Motor neuron (in vitro differentiated cells): ENCODE data around the gene CDX2. TPM values are rescaled to one million over a fixed set of nuclear protein-coding genes. Genes with fewer than 3 reads are reported as not detected.

Source experiments
- ATAC-seq, 8 experiments: fragments of 200-7000 bp; cut with Tn5 transposase; replicated peaks in 6 of 8; 2 replicates each; pipeline ENCODE4 v1.8.0; 2021; ENCODE audit warnings: mild to moderate bottlenecking in 8 of 8, moderate library complexity in 8 of 8
- H3K27ac ChIP-seq, 2 donors: fragments of 250-450 bp; sonication (Bioruptor Pico); 2 replicates each; pipeline ENCODE4 v1.9.0; 2021; ENCODE audit warnings: antibody characterized with exemption in 2 of 2, mild to moderate bottlenecking in 2 of 2, moderate library complexity in 1 of 2
- H3K4me1 ChIP-seq, 2 donors: fragments of 250-450 bp; sonication (Bioruptor Pico); replicated peaks in 1 of 2; 2 replicates each; pipeline ENCODE4 v1.6.1; 2021; ENCODE audit warnings: antibody characterized with exemption in 2 of 2, mild to moderate bottlenecking in 2 of 2, moderate library complexity in 1 of 2
- H3K4me3 ChIP-seq, 5 donors: fragments of 250-450 bp; sonication (Bioruptor Pico); 2 replicates each; pipeline ENCODE4 v1.9.0; 2021; ENCODE audit warnings: antibody characterized with exemption in 5 of 5, mild to moderate bottlenecking in 5 of 5, moderate library complexity in 4 of 5
- WGBS, 10 experiments: fragments of 450-650 bp; shearing (Covaris generic); methylation state at CpG; one replicate each; pipeline ENCODE4 v1.0.0; 2022; 5-methylcytosine and 5-hydroxymethylcytosine counted together
- in situ Hi-C, 9 experiments: fragments of 400-800 bp; cut with MboI; loops; one replicate each; pipeline ENCODE4 v1.15.0; 2021; ENCODE audit warnings: low sequenced_read_pairs in 9 of 9, low pct_unique_long_range_greater_than_20kb in 2 of 9; ENCODE audit not compliant: unreplicated experiment in 9 of 9
- total RNA-seq, 8 experiments: library from RNA; unstranded; fragments of 300-600 nt; gene quantifications; 2 replicates each; pipeline versions ENCODE4 v1.2.3 to v1.2.4, GENCODE V29; 2022

The CDX2 gene
- total RNA-seq, 8 experiments from 2014 or later, result 0.05 to 0.38 (median 0.17) TPM; not detected in 2

DNA sequence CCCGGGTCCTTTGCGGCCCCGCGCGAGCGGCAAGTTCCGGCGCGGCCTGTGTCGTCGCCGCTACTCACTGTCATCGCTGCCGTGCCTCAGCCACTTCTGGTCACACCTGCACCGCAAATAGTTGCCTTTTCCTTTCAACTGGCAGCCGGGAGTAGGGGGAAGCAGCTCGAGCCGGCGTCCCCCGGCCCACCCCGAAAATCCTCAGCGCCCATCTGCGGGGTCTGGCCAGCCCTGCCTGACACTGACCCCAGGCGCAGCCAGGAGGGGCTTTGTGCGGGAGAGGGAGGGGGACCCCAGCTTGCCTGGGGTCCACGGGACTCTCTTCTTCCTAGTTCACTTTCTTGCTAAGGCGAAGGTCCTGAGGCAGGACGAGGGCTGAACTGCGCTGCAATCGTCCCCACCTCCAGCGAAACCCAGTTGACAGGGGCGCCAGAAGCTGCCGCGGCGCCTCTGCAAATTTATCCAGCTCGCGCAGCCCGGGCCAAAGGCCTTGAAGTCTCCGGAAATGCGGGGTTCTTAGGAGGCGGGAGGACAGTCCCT lies 47.6 kb downstream of the CDX2 start:
- 0 to 28% (median 6%) methylated on average over 2 to 10 of the region's 41 CpGs; no CpG with 5 or more reads in 6 of the 10 experiments for WGBS, 10 experiments
- in situ Hi-C loops, result no loop called here
- Histone ChIP-seq H3K4me3 (peak overlapping the region in 3 of 5 donors; percentile 8 to 36 (median 32)), H3K4me1 (peaks cover 0 to 13% of the 10 kb centered on the region in 2 donors), H3K27ac (no peak overlapping the region)
- peak in 1 of 8 experiments; percentile 15 for ATAC-seq

DNA sequence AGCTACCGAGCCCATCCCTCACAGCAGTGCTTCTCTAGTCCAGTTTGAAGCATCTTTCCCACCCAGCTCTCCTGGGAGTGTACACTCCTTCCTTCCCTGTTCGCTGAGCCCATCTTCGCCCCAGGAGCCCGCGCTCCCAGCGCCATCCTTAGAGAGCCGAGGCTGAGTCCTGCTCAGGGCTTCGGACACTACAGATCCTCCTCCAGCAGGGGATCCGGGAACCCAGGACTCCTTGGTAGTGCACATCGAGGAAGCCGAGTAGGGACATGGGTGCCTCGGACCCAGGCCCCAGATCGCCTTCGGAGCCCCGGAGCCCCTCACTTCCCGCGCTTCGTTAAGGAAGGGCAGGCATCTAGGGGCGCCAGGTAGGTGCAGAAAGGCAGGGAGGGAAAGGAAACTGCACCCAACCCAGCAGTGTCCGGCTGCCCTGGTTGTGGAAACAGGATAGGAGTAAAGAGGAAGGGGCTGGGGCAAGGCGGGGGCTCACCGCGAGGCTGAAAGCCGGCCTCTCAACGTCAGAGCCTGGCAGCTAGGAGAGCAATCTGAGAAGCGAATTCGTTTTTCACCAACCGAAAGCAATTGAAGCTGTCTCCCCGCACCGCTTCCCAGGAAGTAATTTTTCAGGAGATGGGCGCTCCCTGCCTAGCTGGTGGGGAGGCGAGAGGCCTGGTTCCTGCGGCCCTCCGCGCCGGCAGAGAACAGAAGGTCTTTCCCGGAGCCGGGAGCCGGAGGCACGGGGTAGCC lies 48.3 kb downstream of the CDX2 start:
- 0 to 8% (median 2%) methylated on average over 2 to 19 of the region's 40 CpGs; no CpG with 5 or more reads in 3 of the 10 experiments for WGBS, 10 experiments
- Histone ChIP-seq H3K4me1 (peaks cover 0 to 13% of the 10 kb centered on the region in 2 donors), H3K27ac (no peak overlapping the region), H3K4me3 (peak overlapping the region in 4 of 5 donors; percentile 29 to 42 (median 34))
- peak; percentile 22 to 70 (median 46) for ATAC-seq
- in situ Hi-C loops, result no loop called here

DNA sequence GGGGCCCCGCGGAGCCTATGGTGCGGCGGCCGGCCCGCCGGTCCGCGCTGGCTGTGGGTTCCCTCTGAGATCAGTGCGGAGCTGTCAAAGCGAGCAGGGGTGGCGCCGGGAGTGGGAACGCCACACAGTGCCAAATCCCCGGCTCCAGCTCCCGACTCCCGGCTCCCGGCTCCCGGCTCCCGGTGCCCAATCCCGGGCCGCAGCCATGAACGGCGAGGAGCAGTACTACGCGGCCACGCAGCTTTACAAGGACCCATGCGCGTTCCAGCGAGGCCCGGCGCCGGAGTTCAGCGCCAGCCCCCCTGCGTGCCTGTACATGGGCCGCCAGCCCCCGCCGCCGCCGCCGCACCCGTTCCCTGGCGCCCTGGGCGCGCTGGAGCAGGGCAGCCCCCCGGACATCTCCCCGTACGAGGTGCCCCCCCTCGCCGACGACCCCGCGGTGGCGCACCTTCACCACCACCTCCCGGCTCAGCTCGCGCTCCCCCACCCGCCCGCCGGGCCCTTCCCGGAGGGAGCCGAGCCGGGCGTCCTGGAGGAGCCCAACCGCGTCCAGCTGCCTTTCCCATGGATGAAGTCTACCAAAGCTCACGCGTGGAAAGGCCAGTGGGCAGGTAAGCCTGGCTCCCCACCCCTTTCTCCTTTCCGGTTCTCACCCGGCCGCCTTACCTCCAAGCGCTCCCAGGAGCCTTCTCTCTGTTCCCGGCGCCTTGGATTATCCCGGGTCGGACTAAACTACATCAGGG lies 49.0 kb downstream of the CDX2 start, which contains the start of gene PDX1:
Gene PDX1, plus strand, starts transcription at position 67 of the 743 bp plus-strand sequence. Its CDS starts 139 bp downstream, at position 206.
- WGBS, 10 experiments, result 0 to 3% methylated on average over 12 to 16 of the region's 76 CpGs; no CpG with 5 or more reads in 8 of the 10 experiments
- H3K4me3 ChIP-seq, result peak within 1 kb of the TSS; percentile 20 to 42 (median 32)
- H3K4me1 ChIP-seq, result peaks cover 0 to 13% of the 10 kb centered on the region in 2 donors
- in situ Hi-C loops, result no loop called here
- ATAC-seq, result peak; percentile 45 to 97 (median 93)
- H3K27ac ChIP-seq, result no peak within 1 kb of the TSS

DNA sequence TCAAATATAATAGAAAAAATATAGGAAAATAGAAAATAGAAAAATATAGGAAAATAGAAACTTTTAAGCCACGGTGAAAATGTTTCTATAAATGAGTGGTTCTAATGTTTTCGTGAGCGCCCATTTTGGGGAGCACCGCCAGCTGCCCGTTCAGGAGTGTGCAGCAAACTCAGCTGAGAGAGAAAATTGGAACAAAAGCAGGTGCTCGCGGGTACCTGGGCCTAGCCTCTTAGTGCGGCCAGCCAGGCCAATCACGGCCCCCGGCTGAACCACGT lies 49.5 kb downstream of the CDX2 start:
- H3K4me3 ChIP-seq, result peak overlapping the region; percentile 20 to 42 (median 32)
- no peak overlapping the region for H3K27ac ChIP-seq
- in situ Hi-C loops, result no loop called here
- 0 to 34% (median 0%) methylated on average over 1 to 8 of the region's 11 CpGs; no CpG with 5 or more reads in 1 of the 10 experiments for WGBS, 10 experiments
- peaks cover 0 to 13% of the 10 kb centered on the region in 2 donors for H3K4me1 ChIP-seq
- ATAC-seq, result no peak

DNA sequence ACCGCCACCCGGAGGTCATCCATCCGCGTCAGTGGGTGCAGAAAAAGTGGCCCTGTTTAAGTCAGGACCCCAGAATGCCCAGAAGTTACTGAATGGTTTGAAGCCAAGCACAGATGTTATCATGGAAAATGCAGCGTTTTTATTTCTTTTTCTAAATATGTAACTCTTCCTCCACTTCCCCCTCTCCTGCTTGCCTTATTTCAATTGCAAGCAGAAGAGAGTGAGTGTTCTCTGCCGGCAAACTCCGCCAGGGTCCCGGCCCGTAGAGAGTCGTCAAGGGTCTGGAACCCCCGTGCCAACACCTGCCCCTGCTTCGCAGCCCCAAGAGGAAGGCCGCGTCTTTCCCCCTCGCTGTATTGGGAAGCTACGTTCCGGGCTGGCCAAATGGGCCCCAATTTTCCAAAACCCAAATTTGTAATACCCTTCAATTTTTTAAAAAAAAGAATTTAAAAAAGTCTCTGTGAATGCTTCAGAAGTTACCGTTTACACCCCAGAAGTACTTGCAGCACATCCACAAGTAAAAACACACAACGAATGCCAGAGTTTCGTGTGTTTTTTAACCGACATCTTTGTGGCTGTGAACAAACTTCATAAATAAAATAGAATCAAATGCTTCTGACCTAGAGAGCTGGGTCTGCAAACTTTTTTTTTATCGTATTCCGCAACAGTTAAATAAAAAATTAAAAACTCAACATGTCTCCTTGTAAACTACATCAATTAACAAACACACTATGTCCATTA lies 50.0 kb downstream of the CDX2 start:
- Histone ChIP-seq H3K4me1 (peaks cover 0 to 13% of the 10 kb centered on the region in 2 donors), H3K27ac (no peak overlapping the region), H3K4me3 (no peak overlapping the region)
- in situ Hi-C loops, result no loop called here
- no peak for ATAC-seq
- WGBS, 10 experiments, result 8 to 32% (median 22%) methylated on average over 3 to 19 of the region's 23 CpGs

DNA sequence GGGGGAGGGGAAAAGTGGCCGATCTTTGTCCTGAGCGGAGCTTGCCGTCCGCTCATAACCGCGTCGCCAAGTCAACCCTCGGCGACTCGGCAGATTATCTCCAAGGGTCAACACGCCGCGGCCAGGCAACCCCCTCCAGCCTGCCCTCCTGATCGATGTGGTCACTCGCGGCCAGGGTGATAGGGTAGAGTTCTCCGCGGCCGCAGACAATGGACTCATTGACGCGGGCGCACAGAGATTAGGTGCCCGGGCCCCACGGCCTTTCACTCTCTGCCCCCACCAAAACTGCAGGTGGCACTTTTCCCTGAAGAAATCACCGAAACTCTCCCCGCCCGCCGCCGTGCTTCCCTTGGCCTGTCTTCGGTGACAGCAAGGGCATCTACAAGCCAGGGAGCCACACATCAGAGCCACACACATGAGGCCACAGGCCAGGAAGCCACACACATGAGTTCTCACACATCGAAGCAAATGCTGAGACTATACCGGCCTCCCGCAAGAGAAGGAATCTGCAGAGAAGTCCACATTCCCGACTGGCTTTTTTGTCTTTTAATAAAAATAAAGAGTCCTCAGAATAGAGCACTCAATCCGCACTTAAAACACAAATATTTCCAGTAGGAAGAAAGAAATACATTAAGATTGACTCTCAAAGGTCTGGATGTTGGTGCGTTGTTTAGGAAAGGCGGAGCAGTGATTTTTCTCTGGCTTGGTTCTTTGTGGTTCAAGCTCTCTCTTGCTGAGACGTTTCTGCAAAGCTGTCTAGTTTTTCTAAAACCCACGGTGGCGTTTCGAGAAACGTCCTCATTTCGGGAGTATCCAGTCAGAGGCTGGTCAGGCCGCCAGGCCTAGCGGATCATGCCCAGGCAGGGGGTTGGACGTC lies 50.8 kb downstream of the CDX2 start:
- ATAC-seq, result no peak
- H3K4me1 ChIP-seq, result peaks cover 0 to 9% of the 10 kb centered on the region in 2 donors
- H3K4me3 ChIP-seq, result no peak overlapping the region
- WGBS, 10 experiments, result 0 to 43% (median 19%) methylated on average over 2 to 23 of the region's 46 CpGs
- H3K27ac ChIP-seq, result no peak overlapping the region
- in situ Hi-C loops, result no loop called here

DNA sequence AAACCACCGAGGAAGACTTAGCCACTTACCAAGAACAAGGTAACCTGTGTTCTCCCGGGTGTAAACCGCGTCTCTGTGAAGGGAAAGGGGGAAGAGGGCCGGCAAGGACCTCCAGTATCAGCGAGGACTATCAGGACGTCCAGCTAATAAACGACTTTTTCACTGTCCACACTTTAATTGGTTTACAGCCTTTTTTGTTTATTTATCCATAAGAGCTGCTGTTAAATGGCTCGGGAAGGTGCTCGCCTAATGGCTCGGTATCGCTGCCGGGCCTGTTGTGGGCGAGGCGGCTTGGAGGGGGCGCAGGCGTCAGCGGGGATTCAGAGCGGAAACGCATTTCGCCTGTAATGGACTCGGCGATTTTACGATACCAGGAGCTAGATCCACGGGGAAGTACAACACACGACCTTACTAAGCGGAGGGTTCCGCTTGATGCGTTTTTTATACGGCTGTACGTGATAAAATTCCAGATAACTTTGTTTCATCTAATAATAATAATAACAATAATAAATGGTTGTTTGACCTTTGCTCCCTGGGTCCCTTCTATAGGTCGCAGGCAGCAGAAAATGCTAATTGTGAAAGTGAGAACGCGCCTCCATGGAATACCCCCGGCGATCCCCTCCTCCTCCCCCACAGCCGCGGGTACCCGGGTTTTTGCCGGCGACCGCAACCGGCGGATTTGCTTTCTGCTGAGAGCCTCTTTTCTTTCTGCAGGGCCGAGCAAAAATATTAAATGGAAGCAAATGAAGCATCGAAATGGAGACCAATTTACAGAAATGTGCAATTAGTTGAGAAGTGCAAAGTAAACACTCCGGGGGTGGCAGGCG lies 51.8 kb downstream of the CDX2 start:
- in situ Hi-C loops, result no loop called here
- no peak for ATAC-seq
- Histone ChIP-seq H3K4me3 (no peak overlapping the region), H3K27ac (no peak overlapping the region), H3K4me1 (peaks cover 0 to 9% of the 10 kb centered on the region in 2 donors)
- 0 to 11% (median 3%) methylated on average over 5 to 21 of the region's 48 CpGs for WGBS, 10 experiments

DNA sequence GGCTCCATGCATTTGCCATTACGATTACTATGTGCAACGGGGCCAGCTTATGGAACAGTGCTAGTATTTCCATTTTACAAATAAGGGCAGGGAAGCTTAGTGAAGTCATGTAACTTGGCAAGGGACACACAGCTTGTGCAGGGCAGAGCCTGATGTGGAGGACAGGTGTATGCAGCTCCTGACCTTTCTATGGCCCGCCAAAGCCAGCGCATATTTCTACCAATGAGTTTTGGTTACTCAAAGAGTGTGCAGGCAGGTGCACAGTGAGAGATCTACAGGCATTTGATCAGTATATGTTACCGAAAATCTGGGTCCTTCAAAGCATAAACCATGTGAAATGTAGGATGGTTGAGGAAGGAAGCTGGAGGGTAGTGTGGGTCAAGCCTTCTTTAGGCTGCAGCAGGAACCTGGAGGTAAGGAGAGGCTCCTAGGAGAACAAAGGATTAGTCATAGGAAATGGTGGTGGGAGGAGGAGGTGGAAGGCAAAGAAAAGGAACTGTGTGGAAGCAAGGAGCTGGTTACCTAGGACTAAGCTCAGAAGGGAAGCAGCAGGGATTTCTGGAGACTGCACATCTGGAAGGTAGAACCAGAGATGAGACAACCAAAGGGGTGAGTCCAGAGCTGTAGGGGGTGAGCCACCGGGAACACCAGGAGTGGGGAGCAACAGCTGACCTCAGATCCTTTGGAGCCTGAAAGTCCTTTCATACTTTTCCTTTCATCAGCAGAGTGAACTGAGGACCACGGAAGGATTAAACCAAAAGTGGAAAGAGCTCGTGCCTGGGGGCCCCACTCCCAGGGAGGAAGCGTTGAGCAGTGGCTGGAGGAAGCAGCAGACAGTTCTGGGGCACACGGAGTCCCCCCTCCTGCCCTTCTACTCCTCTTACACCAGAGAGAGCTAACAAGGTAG lies 53.6 kb downstream of the CDX2 start:
- in situ Hi-C loops, result no loop called here
- H3K27ac ChIP-seq, result no peak overlapping the region
- no peak for ATAC-seq
- whole genome bisulfite sequencing, 10 experiments, result 0 to 79% (median 42%) methylated on average over 2 to 8 of the region's 10 CpGs; no CpG with 5 or more reads in 1 of the 10 experiments
- H3K4me3 ChIP-seq, result no peak overlapping the region
- peaks cover 0 to 3% of the 10 kb centered on the region in 2 donors for H3K4me1 ChIP-seq

DNA sequence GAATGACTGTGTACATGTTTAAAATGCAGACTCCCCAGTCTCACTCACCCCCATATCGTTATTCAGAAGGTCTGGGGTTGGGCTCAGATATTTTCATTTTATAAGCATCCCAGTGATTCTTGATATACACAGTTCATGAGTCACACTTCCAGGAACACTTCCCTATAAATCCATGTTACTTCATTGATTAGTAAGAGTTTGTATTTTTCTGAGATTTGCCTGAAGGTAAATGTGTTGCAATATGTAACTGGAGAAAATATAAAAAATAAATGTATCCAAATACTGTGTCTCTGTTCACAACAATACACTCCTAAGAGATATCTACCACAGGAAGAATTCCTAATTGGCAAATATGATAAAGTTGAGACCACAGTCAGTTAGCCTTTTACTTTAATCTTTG lies 56.0 kb downstream of the CDX2 start:
- no peak overlapping the region for H3K4me3 ChIP-seq
- WGBS, 10 experiments, result 0 to 88% (median 46%) methylated on average over 1 of the region's 1 CpG; no CpG with 5 or more reads in 4 of the 10 experiments
- in situ Hi-C loops, result no loop called here
- H3K27ac ChIP-seq, result no peak overlapping the region
- no peak for ATAC-seq
- no peaks in the 10 kb centered on the region for H3K4me1 ChIP-seq

DNA sequence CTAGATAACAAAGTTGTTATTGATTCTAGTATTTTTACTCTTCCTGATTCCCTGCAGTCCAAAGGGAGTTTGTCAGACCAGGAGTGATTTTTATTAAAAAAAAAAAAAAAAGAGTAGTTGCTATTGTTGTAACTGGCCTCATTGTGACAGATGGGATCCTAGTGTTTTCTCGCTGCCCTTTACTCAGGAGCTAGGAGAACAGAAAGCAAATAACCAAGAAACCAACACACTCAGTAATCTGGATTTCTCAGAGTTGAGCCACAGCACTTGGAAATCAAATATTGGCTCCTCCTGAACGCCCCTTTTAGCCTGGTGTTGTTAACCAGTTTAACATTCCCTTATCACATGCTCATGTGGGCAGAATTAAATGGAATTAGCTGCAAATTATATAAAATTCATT lies 57.6 kb downstream of the CDX2 start:
- ATAC-seq, result no peak
- H3K4me1 ChIP-seq, result no peaks in the 10 kb centered on the region
- in situ Hi-C loops, result no loop called here
- no peak overlapping the region for H3K27ac ChIP-seq
- WGBS, 10 experiments, result 0 to 61% (median 24%) methylated on average over 1 to 2 of the region's 2 CpGs; no CpG with 5 or more reads in 1 of the 10 experiments
- H3K4me3 ChIP-seq, result no peak overlapping the region
